ENCODE data around the gene FAF2.
"Not testable (repeated sequence)": the region's sequence is repeated elsewhere in the genome, so short reads cannot be mapped to it uniquely, and the experiment has no call there.

Gene FAF2

DNA sequence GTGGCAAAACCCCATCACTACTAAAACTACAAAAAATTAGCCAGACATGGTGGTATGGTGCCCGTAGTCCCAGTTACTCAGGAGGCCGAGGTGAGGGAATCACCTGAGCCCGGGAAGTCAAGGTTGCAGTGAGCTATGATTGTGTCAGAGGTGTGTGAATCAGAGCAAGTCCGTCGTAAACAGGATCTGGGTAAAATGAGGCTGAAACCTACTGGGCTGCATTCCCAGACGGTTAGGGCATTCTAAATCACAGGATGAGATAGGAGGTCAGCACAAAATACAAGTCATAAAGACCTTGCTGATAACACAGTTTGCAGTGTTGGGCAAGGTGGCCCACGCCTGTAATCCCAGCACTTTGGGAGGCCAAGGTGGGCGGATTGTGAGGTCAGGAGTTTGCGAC lies 29.9 kb upstream of the FAF2 start:
- DNase-seq = no peak

DNA sequence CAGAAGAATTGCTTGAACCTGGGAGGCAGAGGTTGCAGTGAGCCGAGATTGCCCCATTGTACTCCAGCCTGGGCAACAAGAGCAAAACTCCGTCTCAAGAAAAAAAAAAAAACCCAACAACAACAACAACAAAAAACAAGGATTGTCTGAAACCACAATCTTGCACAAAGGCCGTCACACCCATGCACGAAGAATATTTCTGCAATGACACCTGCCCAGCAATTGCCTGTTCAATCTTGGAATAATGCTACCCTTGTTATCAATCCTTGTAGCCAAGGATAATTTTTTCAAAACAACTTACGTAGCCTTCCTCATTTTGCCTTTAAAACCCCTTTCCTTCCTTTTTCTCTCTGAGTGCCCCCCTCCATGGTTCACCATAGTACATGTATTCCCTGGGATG lies 28.1 kb upstream of the FAF2 start:
- DNase-seq = no peak

DNA sequence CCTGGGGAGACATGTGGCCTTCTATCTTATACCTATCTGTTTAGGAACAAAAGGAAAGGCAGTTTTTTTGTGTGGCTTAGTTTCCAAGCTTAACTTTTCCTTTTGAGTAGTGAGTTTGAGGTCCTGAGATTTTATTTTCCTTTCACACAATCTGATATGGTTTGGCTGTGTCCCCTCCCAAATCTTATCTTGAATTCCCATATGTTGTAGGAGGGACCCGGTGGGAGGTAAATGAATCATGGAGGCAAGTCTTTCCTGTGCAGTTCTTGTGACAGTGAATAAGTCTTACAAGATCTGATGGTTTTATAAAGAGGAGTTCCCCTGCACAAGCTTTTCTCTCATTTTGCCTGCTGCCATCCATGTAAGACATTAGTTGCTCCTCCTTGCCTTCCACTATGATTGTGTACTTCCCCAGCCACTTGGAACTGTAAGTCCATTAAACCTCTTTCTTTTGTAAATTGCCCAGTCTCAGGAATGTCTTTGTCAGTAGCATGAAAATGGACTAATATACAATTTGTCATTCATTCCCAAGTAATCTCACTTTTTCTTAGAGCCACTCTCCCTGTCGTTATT lies 27.1 kb upstream of the FAF2 start:
- no peak for DNase-seq

DNA sequence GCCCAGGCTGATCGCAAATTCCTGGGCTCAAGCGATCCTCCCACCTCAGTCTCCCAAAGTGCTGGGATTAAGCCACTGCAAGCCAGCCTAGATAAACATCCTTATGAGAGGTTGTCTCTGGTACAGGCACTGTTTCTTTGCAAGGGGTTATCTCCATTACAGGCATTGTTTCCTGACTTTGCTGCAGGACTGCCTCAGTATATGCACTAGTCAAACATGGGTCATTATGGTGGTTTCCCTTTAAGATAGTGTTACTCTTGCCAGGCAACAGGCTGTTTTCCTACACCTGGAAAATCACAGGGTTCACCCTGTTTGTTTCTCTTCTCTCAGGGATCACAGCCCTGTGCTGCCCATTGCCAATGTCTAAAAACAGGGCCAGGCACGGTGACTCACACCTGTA lies 24.0 kb upstream of the FAF2 start:
- no peak for DNase-seq

DNA sequence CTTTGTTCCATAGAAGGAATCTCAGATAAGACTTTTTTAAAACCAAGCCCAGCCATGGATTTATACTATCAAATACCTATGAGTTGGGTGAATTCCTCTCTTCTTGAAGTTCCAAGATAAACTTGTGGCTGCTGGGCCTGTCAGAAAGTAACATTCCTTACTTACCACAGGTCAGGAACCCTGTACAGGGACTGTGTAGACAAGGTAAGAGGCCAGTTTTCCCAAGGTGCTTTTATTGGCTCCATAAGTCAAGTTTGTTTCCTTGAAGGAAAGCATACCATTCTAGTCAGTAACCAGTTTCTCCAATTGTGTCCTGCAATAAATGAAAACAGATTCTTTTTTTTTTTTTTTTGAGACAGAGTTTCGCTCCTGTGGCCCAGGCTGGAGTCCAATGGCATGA lies 23.0 kb upstream of the FAF2 start:
- DNase-seq = no peak

DNA sequence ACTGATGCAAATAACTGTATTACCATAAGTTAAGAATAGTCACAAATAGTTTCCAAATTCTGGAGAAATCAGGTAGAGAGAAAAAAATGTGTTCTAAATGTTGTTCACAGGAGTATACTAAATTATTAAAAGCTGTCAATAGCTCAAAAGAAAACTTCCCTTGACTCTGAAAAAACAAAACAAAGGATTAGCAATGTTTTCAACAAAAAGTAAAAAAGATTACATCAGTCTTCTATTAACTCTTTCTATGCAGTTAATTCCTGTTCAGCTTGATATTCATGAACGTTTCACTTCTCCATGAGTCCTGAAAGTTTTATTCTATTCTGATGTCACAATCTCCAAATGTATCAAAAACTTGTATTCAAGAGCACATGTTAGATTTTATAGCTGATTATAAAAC lies 22.4 kb upstream of the FAF2 start:
- DNase-seq = no peak

DNA sequence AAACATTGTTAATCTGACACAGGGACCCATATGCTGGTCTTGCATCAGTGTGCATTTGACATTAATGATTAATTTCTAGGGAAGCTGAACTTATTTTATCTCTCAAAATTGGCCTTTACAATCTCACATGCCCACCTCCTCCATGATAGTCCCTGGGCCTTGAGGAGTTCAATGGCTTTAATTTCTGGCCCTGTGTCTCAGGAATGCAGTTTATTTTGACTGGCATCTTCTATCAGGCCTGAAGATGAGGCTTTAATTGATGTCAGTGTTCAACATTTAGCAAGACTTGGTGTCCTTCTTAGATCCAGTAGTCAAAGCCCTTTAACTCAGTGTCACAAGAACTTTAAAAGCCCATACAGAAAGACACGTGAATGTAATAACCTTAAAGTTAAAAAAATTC lies 21.3 kb upstream of the FAF2 start:
- no peak for DNase-seq

DNA sequence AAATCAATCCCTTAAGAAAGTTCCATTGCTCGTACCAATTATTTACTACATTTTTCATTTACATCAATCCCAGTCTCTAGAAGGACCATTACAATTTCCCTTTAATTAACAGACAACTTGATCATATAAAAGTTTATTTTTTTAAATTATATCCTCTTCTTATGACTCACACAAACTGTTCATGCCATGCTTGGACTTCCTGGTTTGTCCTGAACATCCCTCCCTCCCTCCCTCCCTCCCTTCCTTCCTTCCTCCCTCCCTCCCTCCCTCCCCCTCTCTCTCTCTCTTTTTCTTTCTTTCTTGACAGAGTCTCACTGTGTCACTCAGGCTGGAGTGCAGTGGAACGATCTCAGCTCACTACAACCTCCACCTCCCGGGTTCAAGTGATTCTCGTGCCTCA lies 20.2 kb upstream of the FAF2 start:
- DNase-seq = no peak

DNA sequence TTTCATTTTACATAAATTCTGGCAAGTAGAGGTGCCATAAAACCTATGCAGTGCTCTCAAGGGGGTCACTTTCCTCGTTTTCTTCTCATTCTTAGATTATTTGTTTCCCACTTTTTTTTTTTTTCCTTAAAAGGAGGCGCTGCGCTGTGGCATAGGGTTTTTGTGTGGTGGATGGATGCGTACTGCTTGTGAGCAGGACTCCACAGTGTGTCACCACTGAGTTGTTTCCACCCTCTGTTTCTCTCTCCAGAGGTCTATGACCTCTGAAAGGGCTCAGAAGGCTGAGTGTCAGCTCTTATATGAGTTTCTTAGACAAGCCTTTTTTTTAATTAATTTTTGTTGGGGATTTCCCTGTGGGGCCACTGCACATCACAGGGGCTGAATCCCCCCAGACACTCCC lies 18.2 kb upstream of the FAF2 start:
- DNase-seq = no peak

DNA sequence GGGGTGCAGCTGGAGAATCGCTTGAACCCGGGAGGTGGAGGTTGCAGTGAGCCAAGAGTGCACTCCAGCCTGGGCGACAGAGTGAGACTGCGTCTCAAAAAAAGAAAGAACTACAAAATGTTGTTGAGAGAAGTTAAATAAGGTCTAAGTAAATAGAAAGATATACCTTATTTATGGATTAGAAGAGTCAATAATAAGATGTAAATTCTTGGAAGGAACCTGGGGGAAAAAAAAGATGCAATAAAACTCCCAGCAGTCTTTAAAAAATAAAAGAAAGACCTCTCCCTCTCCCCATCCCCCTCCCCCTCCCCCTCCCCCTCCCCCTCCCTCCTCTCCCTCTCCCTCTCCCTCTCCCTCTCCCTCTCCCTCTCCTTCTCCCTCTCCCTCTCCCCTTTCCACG lies 15.5 kb upstream of the FAF2 start:
- DNase-seq = no peak

DNA sequence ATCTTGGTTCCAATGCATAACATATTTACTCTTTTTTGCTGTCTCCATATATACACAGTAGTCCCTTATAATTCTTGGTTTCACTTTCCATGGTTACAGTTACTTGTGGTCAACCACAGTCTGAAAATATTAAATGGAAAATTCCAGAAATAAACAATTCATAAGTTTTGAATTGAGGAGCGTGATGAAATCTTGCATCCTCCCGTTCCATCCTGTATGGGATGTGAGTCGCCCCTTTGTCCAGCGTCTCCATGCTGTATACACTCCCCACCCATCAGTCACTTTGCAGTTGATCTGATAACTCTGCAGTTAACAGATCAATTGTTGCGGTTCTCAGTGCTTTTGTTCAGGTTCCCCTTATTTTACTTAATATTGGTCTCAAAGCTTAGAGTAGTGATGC lies 11.5 kb upstream of the FAF2 start:
- DNase-seq = no peak

DNA sequence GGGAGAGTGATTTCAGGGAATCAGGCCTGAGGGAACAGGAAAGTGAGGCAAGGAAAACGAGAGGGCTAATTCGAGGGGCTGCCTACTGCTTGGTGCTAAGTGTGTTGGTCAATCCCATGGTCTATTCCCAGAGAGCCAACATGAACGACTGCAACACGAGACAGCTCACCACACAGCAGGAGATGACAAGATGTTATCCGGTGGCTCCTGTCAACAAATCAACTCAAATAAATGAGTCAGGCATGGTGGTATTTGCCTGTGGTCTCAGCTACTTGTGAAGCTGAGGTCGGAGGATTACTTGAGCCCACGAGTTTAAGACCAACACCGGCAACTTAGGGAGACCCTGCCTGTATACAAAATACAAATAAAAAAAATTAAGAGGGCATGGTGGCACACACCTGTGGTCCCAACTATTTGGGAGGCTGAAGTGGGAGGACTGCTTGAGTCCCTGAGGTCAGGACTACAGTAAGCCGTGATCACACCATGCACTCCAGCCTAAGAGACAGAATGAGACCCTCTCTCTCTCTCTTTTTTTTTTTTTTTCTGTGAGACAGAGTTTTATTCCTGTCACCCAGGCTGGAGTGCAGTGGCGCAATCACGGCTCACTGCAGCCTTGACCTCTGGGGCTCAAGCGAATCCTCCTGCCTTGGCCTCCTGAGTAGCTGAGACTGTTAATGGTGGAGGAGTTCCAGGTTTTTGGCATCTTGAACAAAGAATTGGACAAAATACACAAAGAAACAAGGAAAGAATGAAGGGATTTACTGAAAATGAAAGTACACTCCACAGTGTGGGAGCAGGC lies 9.0 kb upstream of the FAF2 start:
- DNase-seq = no peak

DNA sequence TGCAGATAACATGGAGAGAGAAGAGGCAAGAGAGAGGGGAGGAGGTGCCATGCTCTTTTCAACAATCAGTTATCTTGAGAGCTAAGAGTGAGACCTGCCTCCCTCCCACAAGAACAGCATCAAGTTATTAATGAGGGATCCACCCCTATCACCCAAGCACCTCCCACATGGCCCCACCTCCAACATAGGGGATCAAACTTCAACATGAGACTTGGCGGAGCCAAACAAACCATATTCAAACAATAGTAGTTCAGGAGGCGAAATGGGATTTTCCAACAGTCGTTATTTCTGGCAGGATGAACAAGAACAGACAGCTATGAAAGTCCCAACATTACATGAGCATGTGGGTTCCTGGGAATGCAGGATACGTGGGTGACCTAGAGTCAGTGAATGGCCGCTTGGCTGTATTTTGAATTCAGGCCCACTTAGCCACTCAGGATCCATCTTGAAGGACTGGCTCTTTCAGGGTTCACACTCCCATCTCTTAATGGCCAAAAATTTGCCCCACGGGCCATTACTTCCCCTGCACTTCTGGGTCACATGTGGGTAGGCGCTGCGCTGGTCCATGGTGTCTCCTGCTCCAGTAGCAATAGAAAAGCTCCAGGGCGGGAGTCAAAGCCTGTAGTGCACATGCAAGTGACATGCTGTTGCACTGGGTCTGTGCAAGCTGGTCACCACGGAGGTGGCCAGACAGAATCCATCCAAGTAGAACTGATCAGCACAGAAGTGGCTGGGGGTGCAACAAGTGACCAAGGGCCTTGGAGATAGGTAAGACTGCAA lies 7.1 kb upstream of the FAF2 start:
- DNase-seq = no peak

DNA sequence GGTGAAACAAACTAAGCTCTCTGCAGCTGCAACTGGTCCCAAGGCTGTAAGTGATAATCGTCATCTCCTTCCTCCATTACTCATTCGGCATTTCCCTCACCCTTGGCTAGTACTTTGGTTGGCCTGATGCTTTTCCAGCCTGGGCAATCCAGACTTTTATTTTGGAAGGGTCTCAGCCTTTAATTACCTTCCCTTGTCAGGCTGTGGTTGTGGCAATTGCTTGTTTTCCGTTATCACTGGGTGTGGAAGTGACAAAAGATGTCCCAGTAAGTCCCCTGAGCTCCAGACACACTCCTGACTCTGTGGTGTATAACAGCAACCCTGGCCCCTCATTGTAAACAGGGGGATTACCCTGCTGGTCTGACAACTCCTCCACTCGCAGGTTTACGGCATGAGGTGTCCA lies 6.3 kb upstream of the FAF2 start:
- DNase-seq = no peak

DNA sequence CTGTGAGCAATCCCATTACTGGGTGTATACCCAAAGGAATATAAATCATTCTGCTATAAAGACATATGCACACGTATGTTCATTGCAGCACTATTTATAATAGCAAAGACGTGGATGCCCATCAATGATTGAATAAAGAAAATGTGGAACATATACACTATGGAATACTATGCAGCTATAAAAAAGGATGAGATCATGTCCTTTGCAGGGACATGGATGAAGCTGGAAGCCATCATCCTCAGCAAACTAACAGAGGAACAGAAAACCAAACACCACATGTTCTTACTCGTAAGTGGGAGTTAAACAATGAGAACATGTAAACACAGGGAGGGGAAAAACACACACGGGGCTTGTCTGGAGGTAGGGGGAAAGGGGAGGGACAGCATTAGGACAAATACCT lies 5.3 kb upstream of the FAF2 start:
- DNase-seq = not testable (repeated sequence)

DNA sequence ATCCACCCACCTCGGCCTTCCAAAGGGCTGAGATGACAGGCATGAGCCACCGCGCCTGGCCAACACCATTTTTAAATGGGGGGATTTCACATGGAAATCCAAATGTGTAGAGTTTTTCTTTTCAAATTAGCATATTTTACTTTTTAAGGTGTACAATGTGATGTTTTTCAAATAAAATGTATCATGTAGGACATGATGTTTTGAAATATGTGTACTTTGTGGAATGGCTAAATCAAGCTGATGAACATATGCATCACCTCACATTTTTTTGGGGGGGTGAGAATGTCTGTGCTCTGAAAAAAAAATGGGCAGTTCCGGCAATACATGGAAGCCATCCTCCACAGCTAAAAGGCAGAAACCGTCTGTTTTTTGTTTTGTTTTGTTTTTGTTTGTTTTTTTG lies 3.4 kb upstream of the FAF2 start:
- no peak for DNase-seq

DNA sequence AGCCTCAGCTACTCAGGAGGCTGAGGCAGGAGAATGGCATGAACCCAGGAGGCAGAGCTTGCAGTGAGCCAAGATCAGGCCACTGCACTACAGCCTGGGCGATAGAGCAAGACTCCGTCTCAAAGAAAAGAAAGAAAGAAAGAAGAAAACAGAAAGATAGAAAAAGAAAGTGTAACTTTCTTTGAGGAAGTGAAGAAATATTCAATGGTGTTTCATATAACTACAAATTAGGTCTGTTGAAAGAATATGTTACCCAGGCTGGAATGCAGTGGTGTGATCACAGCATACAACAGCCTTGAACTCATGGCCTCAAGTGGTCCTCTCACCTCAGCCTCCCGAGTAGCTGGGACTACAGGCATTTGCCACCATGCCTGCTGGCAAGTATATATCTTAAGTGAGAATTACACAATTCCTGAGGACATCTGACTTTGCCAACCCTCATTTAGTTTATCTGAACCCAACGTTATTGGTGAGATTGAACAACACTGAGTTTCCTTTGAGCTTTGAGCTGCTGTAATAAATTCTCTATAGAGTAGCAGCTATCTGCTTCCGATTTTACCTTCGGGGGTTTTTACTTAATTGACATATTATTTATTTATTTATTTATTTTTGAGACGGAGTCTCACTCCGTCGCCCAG lies 2.0 kb upstream of the FAF2 start:
- no peak for DNase-seq

DNA sequence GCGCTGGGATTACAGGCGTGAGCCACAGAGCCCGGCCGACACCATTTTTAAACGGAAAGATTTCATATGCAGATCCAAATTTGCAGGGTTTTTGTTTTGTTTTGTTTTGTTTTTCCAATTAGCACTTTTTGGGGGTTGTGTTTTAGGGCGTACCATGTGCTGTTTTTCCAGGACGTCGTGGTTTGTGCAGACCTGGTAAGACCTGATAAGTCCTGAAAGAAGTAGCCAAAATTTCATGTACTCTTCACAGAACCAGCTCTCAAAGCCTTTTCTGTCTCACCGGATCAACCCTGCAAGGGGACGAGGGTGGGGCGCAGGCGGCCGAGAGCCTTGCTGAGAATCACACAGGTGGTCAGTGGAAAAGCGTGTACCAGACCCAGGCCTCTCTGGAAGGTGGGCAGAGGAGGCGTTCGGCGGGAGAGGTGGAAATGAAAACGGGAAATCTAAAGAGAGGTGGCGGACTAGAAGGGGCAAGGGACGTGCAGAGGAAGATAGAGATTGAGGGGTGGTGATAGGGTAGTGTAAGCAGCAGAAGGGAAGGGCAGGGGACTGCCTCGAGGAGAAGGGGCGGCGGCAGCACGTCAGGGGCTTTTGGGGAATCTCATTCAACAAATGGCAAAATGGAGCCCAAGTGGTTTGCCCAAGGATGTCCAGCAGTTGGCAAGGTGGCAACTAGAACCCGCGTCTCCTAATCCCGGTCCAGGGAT lies 1.1 kb upstream of the FAF2 start:
- DNase-seq = peak in 1 of 2 experiments; percentile 19

DNA sequence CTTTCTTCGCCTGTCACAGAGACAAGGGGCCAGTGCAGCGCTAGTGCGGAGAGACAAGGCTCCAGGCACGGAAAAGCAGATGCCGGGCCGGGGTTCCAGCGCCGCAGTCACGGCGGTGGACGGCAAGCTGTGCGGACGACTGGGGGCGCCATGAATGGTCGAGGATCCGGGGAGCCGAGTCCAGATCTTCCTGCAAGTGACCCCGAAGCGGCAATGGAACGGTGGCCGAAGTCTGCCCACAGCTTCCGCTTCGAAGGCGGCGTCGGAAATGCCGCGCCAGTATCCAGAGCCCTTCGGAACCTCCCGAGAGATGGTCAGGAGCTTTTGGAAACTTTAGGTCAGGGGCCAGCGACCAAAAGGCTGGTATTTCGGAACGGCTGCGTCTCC lies 601 bp upstream of the FAF2 start:
- DNase-seq = no peak

DNA sequence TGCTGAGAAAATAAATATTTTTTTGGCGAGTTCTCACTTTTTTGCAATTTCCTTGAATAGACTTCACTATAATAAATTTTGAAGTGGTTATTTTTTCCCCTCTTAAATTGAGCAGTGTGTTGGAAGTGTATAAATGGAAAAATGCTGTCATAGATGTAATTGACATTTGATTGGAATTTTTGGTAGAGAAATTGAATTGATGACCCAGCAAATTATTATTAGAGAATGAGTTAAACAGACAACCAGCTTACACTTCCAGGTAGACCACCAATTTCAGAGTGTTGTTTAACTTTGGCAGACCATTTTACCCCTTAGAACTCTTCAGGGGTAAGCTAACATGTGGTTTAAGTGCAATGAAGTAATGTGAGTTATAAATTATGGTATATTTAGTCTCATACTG lies 1.9 kb downstream of the FAF2 start:
- DNase-seq = no peak

DNA sequence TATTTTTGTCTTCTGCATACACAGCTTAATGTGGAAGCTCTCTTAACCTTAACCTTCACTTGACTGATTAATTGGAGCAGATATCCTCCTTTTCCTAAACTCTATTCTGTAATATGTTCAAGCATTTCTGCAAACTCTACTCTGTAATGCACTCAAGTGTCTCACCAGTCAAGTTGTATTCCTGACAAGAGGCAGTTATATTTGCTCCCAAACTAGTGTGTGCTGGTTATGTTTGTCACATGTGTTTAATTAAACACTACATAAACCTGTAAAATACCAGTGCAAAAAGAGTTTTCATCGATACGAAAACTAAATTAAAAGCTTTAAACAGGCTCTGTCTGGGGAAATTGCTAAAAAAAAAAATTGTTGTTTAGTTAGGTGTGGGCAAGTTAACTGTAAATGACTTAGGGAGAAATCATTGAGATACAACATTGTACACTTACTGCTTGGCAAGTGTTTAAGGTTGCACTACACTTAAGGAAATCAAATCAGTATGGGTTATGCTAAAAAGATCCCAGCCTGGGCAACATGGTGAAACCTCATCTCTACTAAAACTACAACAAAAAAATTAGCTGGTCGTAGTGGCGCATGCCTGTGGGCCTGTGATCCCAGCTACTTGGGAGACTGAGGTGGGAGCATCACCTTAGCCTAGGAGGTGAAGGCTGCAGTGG lies 6.7 kb downstream of the FAF2 start:
- no peak for DNase-seq

DNA sequence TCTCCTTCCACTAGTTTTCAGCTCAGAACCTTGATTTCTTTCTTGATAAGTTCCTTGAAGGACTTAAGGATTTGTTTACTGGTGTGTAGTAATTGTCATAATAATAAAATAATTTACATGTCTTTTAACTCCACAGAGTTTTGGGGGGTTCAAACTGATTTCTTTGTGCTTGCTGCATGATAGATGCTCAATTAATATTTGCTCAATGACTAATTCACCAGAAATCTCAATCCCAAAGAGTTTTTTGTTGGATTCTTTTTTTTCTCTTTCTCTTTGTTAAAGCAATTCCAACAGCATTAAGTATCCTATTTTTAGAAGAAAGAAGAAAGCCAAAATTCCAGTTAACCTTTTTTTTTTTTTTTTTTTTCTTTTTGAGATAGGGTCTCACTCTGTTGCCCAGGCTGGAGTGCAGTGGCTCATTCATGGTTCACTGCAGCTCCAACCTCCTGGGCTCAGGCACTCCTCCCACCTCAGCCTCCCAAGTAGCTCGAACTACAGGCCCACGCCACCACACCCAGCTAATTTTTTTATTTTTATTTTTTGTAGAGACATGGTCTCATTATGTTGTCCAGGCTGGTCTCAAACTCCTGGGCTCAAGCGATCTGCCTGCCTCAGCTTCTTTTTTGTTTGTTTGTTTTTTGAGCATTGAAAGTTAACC lies 10.8 kb downstream of the FAF2 start:
- no peak for DNase-seq

Measured in activated CD4-positive, alpha-beta T cell treated with anti-CD3 and anti-CD28 coated beads, Interleukin-2, amount 50 U/mL, for 48 hours (primary cell).